ENCODE data around the gene TMEM81.

- TF ChIP-seq NPAS2 (CRISPR knock-in tag; IDR thresholded peaks at IDR 0.05; ENCODE audit: borderline replicate concordance) (no peak), POLR2A (IDR thresholded peaks at IDR 0.05; ENCODE audit: low read length) (no peak), JUN (IDR thresholded peaks at IDR 0.05) (no peak), RAD21 (conservative IDR thresholded peaks at IDR 0.05 in 1 of 2, IDR thresholded peaks at IDR 0.05 in 1 of 2) (no peak), CBX2 (IDR thresholded peaks at IDR 0.05; ENCODE audit: borderline replicate concordance, low read depth) (no peak)
- TF ChIP-seq, protein P1, sequence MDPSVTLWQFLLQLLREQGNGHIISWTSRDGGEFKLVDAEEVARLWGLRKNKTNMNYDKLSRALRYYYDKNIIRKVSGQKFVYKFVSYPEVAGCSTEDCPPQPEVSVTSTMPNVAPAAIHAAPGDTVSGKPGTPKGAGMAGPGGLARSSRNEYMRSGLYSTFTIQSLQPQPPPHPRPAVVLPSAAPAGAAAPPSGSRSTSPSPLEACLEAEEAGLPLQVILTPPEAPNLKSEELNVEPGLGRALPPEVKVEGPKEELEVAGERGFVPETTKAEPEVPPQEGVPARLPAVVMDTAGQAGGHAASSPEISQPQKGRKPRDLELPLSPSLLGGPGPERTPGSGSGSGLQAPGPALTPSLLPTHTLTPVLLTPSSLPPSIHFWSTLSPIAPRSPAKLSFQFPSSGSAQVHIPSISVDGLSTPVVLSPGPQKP (IDR thresholded peaks at IDR 0.05; ENCODE audit: low read depth, low read length): no peak
- TF ChIP-seq, protein P2, sequence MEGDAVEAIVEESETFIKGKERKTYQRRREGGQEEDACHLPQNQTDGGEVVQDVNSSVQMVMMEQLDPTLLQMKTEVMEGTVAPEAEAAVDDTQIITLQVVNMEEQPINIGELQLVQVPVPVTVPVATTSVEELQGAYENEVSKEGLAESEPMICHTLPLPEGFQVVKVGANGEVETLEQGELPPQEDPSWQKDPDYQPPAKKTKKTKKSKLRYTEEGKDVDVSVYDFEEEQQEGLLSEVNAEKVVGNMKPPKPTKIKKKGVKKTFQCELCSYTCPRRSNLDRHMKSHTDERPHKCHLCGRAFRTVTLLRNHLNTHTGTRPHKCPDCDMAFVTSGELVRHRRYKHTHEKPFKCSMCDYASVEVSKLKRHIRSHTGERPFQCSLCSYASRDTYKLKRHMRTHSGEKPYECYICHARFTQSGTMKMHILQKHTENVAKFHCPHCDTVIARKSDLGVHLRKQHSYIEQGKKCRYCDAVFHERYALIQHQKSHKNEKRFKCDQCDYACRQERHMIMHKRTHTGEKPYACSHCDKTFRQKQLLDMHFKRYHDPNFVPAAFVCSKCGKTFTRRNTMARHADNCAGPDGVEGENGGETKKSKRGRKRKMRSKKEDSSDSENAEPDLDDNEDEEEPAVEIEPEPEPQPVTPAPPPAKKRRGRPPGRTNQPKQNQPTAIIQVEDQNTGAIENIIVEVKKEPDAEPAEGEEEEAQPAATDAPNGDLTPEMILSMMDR (IDR thresholded peaks at IDR 0.05): no peak
- TF ChIP-seq, protein P3, sequence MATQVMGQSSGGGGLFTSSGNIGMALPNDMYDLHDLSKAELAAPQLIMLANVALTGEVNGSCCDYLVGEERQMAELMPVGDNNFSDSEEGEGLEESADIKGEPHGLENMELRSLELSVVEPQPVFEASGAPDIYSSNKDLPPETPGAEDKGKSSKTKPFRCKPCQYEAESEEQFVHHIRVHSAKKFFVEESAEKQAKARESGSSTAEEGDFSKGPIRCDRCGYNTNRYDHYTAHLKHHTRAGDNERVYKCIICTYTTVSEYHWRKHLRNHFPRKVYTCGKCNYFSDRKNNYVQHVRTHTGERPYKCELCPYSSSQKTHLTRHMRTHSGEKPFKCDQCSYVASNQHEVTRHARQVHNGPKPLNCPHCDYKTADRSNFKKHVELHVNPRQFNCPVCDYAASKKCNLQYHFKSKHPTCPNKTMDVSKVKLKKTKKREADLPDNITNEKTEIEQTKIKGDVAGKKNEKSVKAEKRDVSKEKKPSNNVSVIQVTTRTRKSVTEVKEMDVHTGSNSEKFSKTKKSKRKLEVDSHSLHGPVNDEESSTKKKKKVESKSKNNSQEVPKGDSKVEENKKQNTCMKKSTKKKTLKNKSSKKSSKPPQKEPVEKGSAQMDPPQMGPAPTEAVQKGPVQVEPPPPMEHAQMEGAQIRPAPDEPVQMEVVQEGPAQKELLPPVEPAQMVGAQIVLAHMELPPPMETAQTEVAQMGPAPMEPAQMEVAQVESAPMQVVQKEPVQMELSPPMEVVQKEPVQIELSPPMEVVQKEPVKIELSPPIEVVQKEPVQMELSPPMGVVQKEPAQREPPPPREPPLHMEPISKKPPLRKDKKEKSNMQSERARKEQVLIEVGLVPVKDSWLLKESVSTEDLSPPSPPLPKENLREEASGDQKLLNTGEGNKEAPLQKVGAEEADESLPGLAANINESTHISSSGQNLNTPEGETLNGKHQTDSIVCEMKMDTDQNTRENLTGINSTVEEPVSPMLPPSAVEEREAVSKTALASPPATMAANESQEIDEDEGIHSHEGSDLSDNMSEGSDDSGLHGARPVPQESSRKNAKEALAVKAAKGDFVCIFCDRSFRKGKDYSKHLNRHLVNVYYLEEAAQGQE (IDR thresholded peaks at IDR 0.05): no peak
- TF ChIP-seq, protein P4, sequence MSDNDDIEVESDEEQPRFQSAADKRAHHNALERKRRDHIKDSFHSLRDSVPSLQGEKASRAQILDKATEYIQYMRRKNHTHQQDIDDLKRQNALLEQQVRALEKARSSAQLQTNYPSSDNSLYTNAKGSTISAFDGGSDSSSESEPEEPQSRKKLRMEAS (IDR thresholded peaks at IDR 0.05): no peak
Observed at GRCh38 chr1:205072881-205073280, 11.4 kb downstream of the TMEM81 start.

All from A549 (cell line).